HCT116 (cell line): ENCODE results near the gene GNGT2. TPM values are rescaled to one million over a fixed set of nuclear protein-coding genes. Genes with fewer than 3 reads are reported as not detected.

Experiments
- ATAC-seq: fragments of 200-7000 bp; cut with Tn5 transposase; 2 replicates; pipeline ENCODE4 v1.9.1; 2020; ENCODE audit warnings: mild to moderate bottlenecking, moderate library complexity
- BruUV-seq: library from RNA; stranded (reverse); fragments of 400-500 nt; replicated peaks from 2 replicates; lab custom pipeline; 2021; lab: Mats Ljungman, UMichigan
- CTCF ChIA-PET: fragments of 300-600 bp; sonication (Branson Sonifier 250); formaldehyde crosslinking; loops from one replicate; lab custom pipeline; 2021; ENCODE audit warnings: antibody characterized with exemption; lab: Charles Lee
- POLR2A ChIA-PET: fragments of 300-600, 350-600 bp; sonication (Branson Sonifier 250); formaldehyde crosslinking; loops from one replicate; lab custom pipeline; 2021; ENCODE audit warnings: antibody characterized with exemption; lab: Charles Lee
- RAD21 ChIA-PET, 2 experiments: fragments of 300-600 bp; sonication (Branson Sonifier 250); formaldehyde crosslinking; loops; one replicate each; lab custom pipeline; 2023; ENCODE audit warnings: low total read pairs in 2 of 2; ENCODE audit not compliant: uncharacterized antibody in 2 of 2, unreplicated experiment in 2 of 2, low non-redundant PET in 1 of 2; lab: Charles Lee
- DNase-seq: peaks from one replicate; pipeline ENCODE4 v3.0.0-alpha.2; 2010; ENCODE audit warnings: low read depth, low spot score
- H2AFZ ChIP-seq: fragments of 200-600 bp; shearing (Covaris generic), sonication (generic); 2 replicates; pipeline ENCODE4 v1.6.1; 2017; ENCODE audit warnings: low read depth, mixed run types, mixed read lengths, antibody characterized with exemption, low read length; ENCODE audit not compliant: poor library complexity, severe bottlenecking
- H3K27ac ChIP-seq: 2 replicates; pipeline ENCODE4 v1.5.1; 2012; ENCODE audit warnings: low read depth, low read length
- H3K27me3 ChIP-seq: fragments of 200-600 bp; sonication (generic); 2 replicates; pipeline ENCODE4 v1.6.1; 2016; ENCODE audit warnings: mixed run types, low read length, mixed read lengths; ENCODE audit not compliant: insufficient read depth
- H3K36me3 ChIP-seq, 2 experiments: fragments of 200-500 bp in 1 of 2; fragments of 200-600 bp in 1 of 2; sonication (Bioruptor generic) in 1 of 2; sonication (generic) in 1 of 2; 2 replicates each; pipeline versions ENCODE4 v1.5.1 to v1.6.1; 2014 to 2016; ENCODE audit warnings: low read length in 2 of 2, inconsistent platforms in 1 of 2, mixed read lengths in 1 of 2, mixed run types in 1 of 2; ENCODE audit not compliant: insufficient read depth in 2 of 2, control insufficient read depth in 1 of 2
- H3K4me1 ChIP-seq, 2 experiments: fragments of 200-600 bp in 1 of 2; sonication (generic) in 1 of 2; 2 replicates each; pipeline versions ENCODE4 v1.5.1 to v1.6.1; 2012 to 2017; ENCODE audit warnings: low read length in 2 of 2, inconsistent platforms in 1 of 2, mild to moderate bottlenecking in 1 of 2, mixed read lengths in 1 of 2, mixed run types in 1 of 2, moderate library complexity in 1 of 2; ENCODE audit not compliant: insufficient read depth in 2 of 2, control insufficient read depth in 1 of 2
- H3K4me2 ChIP-seq: fragments of 200-600 bp; sonication (generic); 2 replicates; pipeline ENCODE4 v1.6.1; 2017; ENCODE audit warnings: mixed run types, low read length, mixed read lengths
- H3K4me3 ChIP-seq, 2 experiments: fragments of 200-600 bp in 1 of 2; sonication (generic) in 1 of 2; replicated peaks in 1 of 2; 2 replicates each; pipeline ENCODE4 v1.5.1; 2011 to 2016; ENCODE audit warnings: low read length in 2 of 2, control low read depth in 1 of 2, low read depth in 1 of 2, mild to moderate bottlenecking in 1 of 2, mixed read lengths in 1 of 2, mixed run types in 1 of 2
- H3K79me2 ChIP-seq: fragments of 200-600 bp; sonication (generic); 2 replicates; pipeline ENCODE4 v1.6.1; 2017; ENCODE audit warnings: mild to moderate bottlenecking, mixed run types, low read length, moderate library complexity, mixed read lengths; ENCODE audit not compliant: insufficient read depth
- H3K9ac ChIP-seq: fragments of 200-600 bp; sonication (generic); 2 replicates; pipeline ENCODE4 v1.6.1; 2016; ENCODE audit warnings: low read length, mixed read lengths
- H3K9me2 ChIP-seq: fragments of 200-600 bp; sonication (generic), shearing (Covaris generic); 2 replicates; pipeline ENCODE4 v1.6.1; 2017; ENCODE audit warnings: mixed run types, mild to moderate bottlenecking, moderate library complexity; ENCODE audit not compliant: insufficient read depth
- H3K9me3 ChIP-seq, 2 experiments: fragments of 200-500 bp in 1 of 2; fragments of 200-600 bp in 1 of 2; sonication (Bioruptor generic) in 1 of 2; sonication (generic) in 1 of 2; 2 replicates each; pipeline ENCODE4 v1.6.1; 2014 to 2017; ENCODE audit warnings: low read length in 2 of 2, mixed read lengths in 2 of 2, inconsistent platforms in 1 of 2, low read depth in 1 of 2, mild to moderate bottlenecking in 1 of 2, mixed run types in 1 of 2, moderate library complexity in 1 of 2; ENCODE audit not compliant: control insufficient read depth in 1 of 2, insufficient read depth in 1 of 2
- H4K20me1 ChIP-seq: fragments of 200-600 bp; sonication (generic), shearing (Covaris generic); 2 replicates; pipeline ENCODE4 v1.6.1; 2017; ENCODE audit warnings: mixed run types, mild to moderate bottlenecking, moderate library complexity; ENCODE audit not compliant: insufficient read depth
- CBX3 ChIP-seq: IDR thresholded peaks from 2 replicates; pipeline ENCODE4 v1.6.1; 2012; ENCODE audit warnings: low read depth
- EGR1 ChIP-seq: IDR thresholded peaks from 2 replicates; pipeline ENCODE4 v1.6.1; 2012; ENCODE audit warnings: low read depth
- EZH2 ChIP-seq: fragments of 200-600 bp; sonication (generic); IDR thresholded peaks from 2 replicates; pipeline ENCODE4 v1.6.1; 2017; ENCODE audit warnings: antibody characterized with exemption, mixed run types
- EZH2phosphoT487 ChIP-seq: fragments of 200-600 bp; IDR thresholded peaks from 2 replicates; pipeline ENCODE4 v1.6.1; 2018; ENCODE audit warnings: antibody characterized with exemption, borderline replicate concordance
- JUND ChIP-seq: IDR thresholded peaks from 2 replicates; pipeline ENCODE4 v1.6.1; 2012
- POLR2AphosphoS5 ChIP-seq: IDR thresholded peaks from 2 replicates; pipeline ENCODE4 v1.6.1; 2011; ENCODE audit warnings: mild to moderate bottlenecking, low read depth, low read length, moderate library complexity
- RAD21 ChIP-seq: IDR thresholded peaks from 2 replicates; pipeline ENCODE4 v1.6.1; 2012; ENCODE audit warnings: low read depth, mild to moderate bottlenecking
- SIN3A ChIP-seq: IDR thresholded peaks from 2 replicates; pipeline ENCODE4 v1.6.1; 2012; ENCODE audit warnings: low read depth
- ZFX ChIP-seq: fragments of 450-650 bp; IDR thresholded peaks from 2 replicates; pipeline ENCODE4 v1.6.1; 2017
- intact Hi-C: fragments of 100-400 bp; cut with micrococcal nuclease; formaldehyde crosslinking; loops from 2 replicates; pipeline ENCODE4 v1.10.0; 2022
- total RNA-seq: library from RNA; stranded (reverse); gene quantifications from one replicate; pipeline ENCODE4 v1.2.1, GENCODE V29; 2021; ENCODE audit not compliant: unreplicated experiment
- TF ChIP-seq, protein P1 (sequence below): IDR thresholded peaks from 2 replicates; pipeline ENCODE4 v1.6.1; 2012; ENCODE audit warnings: low read depth
- TF ChIP-seq, protein P2 (sequence below): IDR thresholded peaks from 2 replicates; pipeline ENCODE4 v1.6.1; 2011; ENCODE audit warnings: mild to moderate bottlenecking, low read length, moderate library complexity; ENCODE audit not compliant: insufficient replicate concordance; ENCODE audit errors: extremely low read depth
- TF ChIP-seq, protein P3 (sequence below): IDR thresholded peaks from 2 replicates; pipeline ENCODE4 v1.6.1; 2012
- TF ChIP-seq, protein P4 (sequence below): IDR thresholded peaks from 2 replicates; pipeline ENCODE4 v1.6.1; 2012

GNGT2 gene
- total RNA-seq, 1 experiment from 2014 or later: not detected

DNA sequence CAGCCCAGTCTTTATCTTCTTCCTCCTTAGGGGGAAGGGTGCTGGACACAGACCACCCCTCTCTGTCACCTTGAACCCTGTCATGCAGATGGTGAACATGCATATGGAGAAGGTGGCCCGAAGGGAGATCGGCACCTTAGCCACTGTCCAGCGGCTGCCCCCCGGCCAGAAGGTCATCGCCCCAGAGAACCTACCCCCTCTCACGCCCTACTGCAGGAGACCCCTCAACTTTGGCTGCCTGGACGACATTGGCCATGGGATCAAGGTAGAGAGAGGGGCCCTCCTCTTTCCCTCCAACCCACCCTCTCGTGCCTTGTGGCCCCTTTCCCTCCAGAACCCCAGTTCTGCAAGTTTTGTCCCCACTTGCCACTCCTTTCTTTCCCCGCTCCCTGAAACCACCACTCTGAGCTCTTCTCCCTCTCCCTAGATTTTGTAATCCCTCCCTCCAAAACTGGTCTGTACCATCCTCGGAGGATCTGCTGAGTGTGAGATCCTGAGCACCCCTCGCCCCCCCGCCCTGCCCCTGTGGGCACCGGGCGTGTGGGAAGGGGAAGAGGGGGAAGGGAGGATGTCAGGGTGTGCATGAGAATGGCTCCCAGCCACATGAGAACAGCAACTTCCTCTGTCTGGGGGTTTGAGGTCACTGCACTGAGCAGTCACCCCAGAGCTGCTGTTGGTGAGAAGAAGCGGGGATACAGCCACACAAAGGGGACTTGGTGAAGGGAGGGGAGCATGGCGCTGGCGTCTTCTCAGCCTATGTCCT is 7.5 kb upstream of the GNGT2 start:
- Histone ChIP-seq H3K9ac (no peak overlapping the region), H3K27me3 (no peaks in the 10 kb centered on the region), H3K4me3 (no peak overlapping the region), H3K79me2 (no peaks in the 10 kb centered on the region), H3K9me3 (no peaks in the 10 kb centered on the region), H3K36me3 (no peaks in the 10 kb centered on the region), H3K27ac (no peak overlapping the region), H4K20me1 (no peaks in the 10 kb centered on the region), H2AFZ (no peak overlapping the region), H3K4me1 (no peaks in the 10 kb centered on the region), H3K4me2 (no peak overlapping the region), H3K9me2 (no peaks in the 10 kb centered on the region)
- TF ChIP-seq SIN3A (no peak), EZH2 (no peak), RAD21 (no peak), EZH2phosphoT487 (no peak), JUND (no peak), POLR2AphosphoS5 (no peak), EGR1 (no peak), CBX3 (no peak), ZFX (no peak)
- TF ChIP-seq, protein P1, sequence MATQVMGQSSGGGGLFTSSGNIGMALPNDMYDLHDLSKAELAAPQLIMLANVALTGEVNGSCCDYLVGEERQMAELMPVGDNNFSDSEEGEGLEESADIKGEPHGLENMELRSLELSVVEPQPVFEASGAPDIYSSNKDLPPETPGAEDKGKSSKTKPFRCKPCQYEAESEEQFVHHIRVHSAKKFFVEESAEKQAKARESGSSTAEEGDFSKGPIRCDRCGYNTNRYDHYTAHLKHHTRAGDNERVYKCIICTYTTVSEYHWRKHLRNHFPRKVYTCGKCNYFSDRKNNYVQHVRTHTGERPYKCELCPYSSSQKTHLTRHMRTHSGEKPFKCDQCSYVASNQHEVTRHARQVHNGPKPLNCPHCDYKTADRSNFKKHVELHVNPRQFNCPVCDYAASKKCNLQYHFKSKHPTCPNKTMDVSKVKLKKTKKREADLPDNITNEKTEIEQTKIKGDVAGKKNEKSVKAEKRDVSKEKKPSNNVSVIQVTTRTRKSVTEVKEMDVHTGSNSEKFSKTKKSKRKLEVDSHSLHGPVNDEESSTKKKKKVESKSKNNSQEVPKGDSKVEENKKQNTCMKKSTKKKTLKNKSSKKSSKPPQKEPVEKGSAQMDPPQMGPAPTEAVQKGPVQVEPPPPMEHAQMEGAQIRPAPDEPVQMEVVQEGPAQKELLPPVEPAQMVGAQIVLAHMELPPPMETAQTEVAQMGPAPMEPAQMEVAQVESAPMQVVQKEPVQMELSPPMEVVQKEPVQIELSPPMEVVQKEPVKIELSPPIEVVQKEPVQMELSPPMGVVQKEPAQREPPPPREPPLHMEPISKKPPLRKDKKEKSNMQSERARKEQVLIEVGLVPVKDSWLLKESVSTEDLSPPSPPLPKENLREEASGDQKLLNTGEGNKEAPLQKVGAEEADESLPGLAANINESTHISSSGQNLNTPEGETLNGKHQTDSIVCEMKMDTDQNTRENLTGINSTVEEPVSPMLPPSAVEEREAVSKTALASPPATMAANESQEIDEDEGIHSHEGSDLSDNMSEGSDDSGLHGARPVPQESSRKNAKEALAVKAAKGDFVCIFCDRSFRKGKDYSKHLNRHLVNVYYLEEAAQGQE: no peak
- TF ChIP-seq, protein P2, sequence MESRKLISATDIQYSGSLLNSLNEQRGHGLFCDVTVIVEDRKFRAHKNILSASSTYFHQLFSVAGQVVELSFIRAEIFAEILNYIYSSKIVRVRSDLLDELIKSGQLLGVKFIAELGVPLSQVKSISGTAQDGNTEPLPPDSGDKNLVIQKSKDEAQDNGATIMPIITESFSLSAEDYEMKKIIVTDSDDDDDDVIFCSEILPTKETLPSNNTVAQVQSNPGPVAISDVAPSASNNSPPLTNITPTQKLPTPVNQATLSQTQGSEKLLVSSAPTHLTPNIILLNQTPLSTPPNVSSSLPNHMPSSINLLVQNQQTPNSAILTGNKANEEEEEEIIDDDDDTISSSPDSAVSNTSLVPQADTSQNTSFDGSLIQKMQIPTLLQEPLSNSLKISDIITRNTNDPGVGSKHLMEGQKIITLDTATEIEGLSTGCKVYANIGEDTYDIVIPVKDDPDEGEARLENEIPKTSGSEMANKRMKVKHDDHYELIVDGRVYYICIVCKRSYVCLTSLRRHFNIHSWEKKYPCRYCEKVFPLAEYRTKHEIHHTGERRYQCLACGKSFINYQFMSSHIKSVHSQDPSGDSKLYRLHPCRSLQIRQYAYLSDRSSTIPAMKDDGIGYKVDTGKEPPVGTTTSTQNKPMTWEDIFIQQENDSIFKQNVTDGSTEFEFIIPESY: no peak
- TF ChIP-seq, protein P3, sequence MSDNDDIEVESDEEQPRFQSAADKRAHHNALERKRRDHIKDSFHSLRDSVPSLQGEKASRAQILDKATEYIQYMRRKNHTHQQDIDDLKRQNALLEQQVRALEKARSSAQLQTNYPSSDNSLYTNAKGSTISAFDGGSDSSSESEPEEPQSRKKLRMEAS: no peak
- TF ChIP-seq, protein P4, sequence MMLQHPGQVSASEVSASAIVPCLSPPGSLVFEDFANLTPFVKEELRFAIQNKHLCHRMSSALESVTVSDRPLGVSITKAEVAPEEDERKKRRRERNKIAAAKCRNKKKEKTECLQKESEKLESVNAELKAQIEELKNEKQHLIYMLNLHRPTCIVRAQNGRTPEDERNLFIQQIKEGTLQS: no peak
- intact Hi-C loops: no loop called here
- no TSS peak for BruUV-seq
- ChIA-PET RAD21 (no interaction called here), POLR2A (no interaction called here), CTCF (no interaction called here)
- no peak for DNase-seq
- ATAC-seq: no peak
